Stimulated activated naive CD8-positive, alpha-beta T cell treated with anti-CD3 and anti-CD28 coated beads, Interleukin-15, Interleukin-2, amounts not matched to agents 100 U/mL and 50 U/mL, for 24 hours (primary cell): ENCODE results near the gene EPHA1.

ENCODE experiments used
- ATAC-seq: fragments of 150-1000 bp; cut with Tn5 transposase; one replicate; pipeline ENCODE4 v1.10.0; 2021
- DNase-seq: peaks from one replicate; pipeline ENCODE4 v3.0.0; 2021

EPHA1 gene

GRCh38 chr7:143388491-143389101 is 20.1 kb downstream of the EPHA1 start:
- ATAC-seq (no peak), DNase-seq (no peak)

GRCh38 chr7:143388051-143388450 is 20.6 kb downstream of the EPHA1 start:
- no peak for DNase-seq
- ATAC-seq: no peak

GRCh38 chr7:143387156-143387975 is 21.3 kb downstream of the EPHA1 start:
- DNase-seq: no peak
- no peak for ATAC-seq

- peak; percentile 21 for ATAC-seq
- DNase-seq: no peak
These were observed 22.5 kb downstream of the EPHA1 start for GRCh38 chr7:143385891-143386781.

GRCh38 chr7:143384661-143385631 is 23.7 kb downstream of the EPHA1 start:
- DNase-seq: no peak

GRCh38 chr7:143384148-143384547 is 24.5 kb downstream of the EPHA1 start:
- ATAC-seq (no peak), DNase-seq (no peak)

More at GRCh38 chr7:143384661-143385631, 23.7 kb downstream of the EPHA1 start:
- ATAC-seq: no peak

GRCh38 chr7:143383642-143383957 is 25.1 kb downstream of the EPHA1 start:
- DNase-seq: no peak

GRCh38 chr7:143382791-143383641 is 25.6 kb downstream of the EPHA1 start:
- ATAC-seq (no peak), DNase-seq (no peak)

More at GRCh38 chr7:143383642-143383957, 25.1 kb downstream of the EPHA1 start:
- ATAC-seq: no peak

- no peak for DNase-seq
- ATAC-seq: no peak
These were observed 26.4 kb downstream of the EPHA1 start for GRCh38 chr7:143382126-143382790.

GRCh38 chr7:143381427-143382125 is 27.1 kb downstream of the EPHA1 start:
- ATAC-seq (peak; percentile 1), DNase-seq (peak; percentile 37)

- DNase-seq (peak; percentile 90), ATAC-seq (peak; percentile 81)
These were observed 27.8 kb downstream of the EPHA1 start, which contains the start of gene ZYX for GRCh38 chr7:143380646-143381426. Gene ZYX, plus strand, starts transcription at chr7:143381345. Its CDS starts 227 bp downstream, at chr7:143381572.

GRCh38 chr7:143380260-143380645 is 28.4 kb downstream of the EPHA1 start:
- ATAC-seq (peak; percentile 50), DNase-seq (peak; percentile 90)

- no peak for ATAC-seq
These were observed 28.9 kb downstream of the EPHA1 start for GRCh38 chr7:143379611-143380259.

GRCh38 chr7:143376396-143376795 is 32.3 kb downstream of the EPHA1 start:
- ATAC-seq (no peak), DNase-seq (no peak)

More at GRCh38 chr7:143379611-143380259, 28.9 kb downstream of the EPHA1 start:
- no peak for DNase-seq

GRCh38 chr7:143375298-143376034 is 33.2 kb downstream of the EPHA1 start:
- peak; percentile 50 for DNase-seq

GRCh38 chr7:143374561-143374960 is 34.1 kb downstream of the EPHA1 start:
- ATAC-seq: no peak
- DNase-seq: no peak

More at GRCh38 chr7:143375298-143376034, 33.2 kb downstream of the EPHA1 start:
- ATAC-seq: peak; percentile 59

- DNase-seq (no peak), ATAC-seq (no peak)
These were observed 35.3 kb downstream of the EPHA1 start for GRCh38 chr7:143373255-143373794.
